MM.1S (cell line): ENCODE results near the gene MBP.
"Not testable (repeated sequence)": the region's sequence is repeated elsewhere in the genome, so short reads cannot be mapped to it uniquely, and the experiment has no call there.

Experiments
- DNase-seq: peaks from one replicate; pipeline ENCODE4 v3.0.0-alpha.2; 2015
- H2AFZ ChIP-seq: fragments of 300-600 bp; sonication (generic); 2 replicates; pipeline ENCODE4 v1.6.0; 2016; ENCODE audit warnings: antibody characterized with exemption, low read length
- H3F3A ChIP-seq: fragments of 300-600 bp; sonication (generic); 2 replicates; pipeline ENCODE4 v1.6.1; 2016; ENCODE audit warnings: mild to moderate bottlenecking, antibody characterized with exemption, low read length, moderate library complexity, mixed read lengths; ENCODE audit not compliant: insufficient read depth
- H3K27ac ChIP-seq: fragments of 300-600 bp; sonication (generic); 2 replicates; pipeline ENCODE4 v1.5.1; 2016; ENCODE audit warnings: mild to moderate bottlenecking, low read length
- H3K27me3 ChIP-seq: fragments of 300-600 bp; sonication (generic); replicated peaks from 2 replicates; pipeline ENCODE4 v1.6.0; 2016; ENCODE audit warnings: low read length; ENCODE audit not compliant: insufficient read depth
- H3K36me3 ChIP-seq: fragments of 300-600 bp; sonication (generic); replicated peaks from 2 replicates; pipeline ENCODE4 v1.6.1; 2016; ENCODE audit warnings: mild to moderate bottlenecking, low read length, mixed read lengths; ENCODE audit not compliant: insufficient read depth
- H3K4me1 ChIP-seq: fragments of 300-600 bp; sonication (generic); 2 replicates; pipeline ENCODE4 v1.6.1; 2016; ENCODE audit warnings: low read length, mixed read lengths
- H3K4me2 ChIP-seq: fragments of 300-600 bp; sonication (generic); 2 replicates; pipeline ENCODE4 v1.6.0; 2016; ENCODE audit warnings: low read depth, low read length
- H3K4me3 ChIP-seq: fragments of 300-600 bp; sonication (generic); 2 replicates; pipeline ENCODE4 v1.5.1; 2016; ENCODE audit warnings: low read length, mixed read lengths
- H3K79me2 ChIP-seq: fragments of 300-600 bp; sonication (generic); 2 replicates; pipeline ENCODE4 v1.6.1; 2016; ENCODE audit warnings: mixed run types, low read length, mixed read lengths
- H3K9ac ChIP-seq: fragments of 300-600 bp; sonication (generic); 2 replicates; pipeline ENCODE4 v1.6.1; 2016; ENCODE audit warnings: low read length, mixed read lengths
- H3K9me2 ChIP-seq: fragments of 300-600 bp; sonication (generic); replicated peaks from 2 replicates; pipeline ENCODE4 v1.6.1; 2016; ENCODE audit warnings: mild to moderate bottlenecking, low read length, mixed read lengths; ENCODE audit not compliant: insufficient read depth
- H3K9me3 ChIP-seq: fragments of 300-600 bp; sonication (generic); replicated peaks from 2 replicates; pipeline ENCODE4 v1.6.1; 2016; ENCODE audit warnings: mild to moderate bottlenecking, low read length, mixed read lengths; ENCODE audit not compliant: insufficient read depth
- H4K20me1 ChIP-seq: fragments of 300-600 bp; sonication (generic); 2 replicates; pipeline ENCODE4 v1.6.1; 2016; ENCODE audit warnings: mild to moderate bottlenecking, low read length, moderate library complexity, mixed read lengths; ENCODE audit not compliant: insufficient read depth
- EZH2 ChIP-seq: fragments of 300-600 bp; sonication (generic); optimal IDR thresholded peaks from 2 replicates; pipeline ENCODE3; 2017; ENCODE audit warnings: low read depth, mild to moderate bottlenecking, antibody characterized with exemption, low read length, mixed read lengths
- EZH2phosphoT487 ChIP-seq: fragments of 300-600 bp; sonication (generic); IDR thresholded peaks from 2 replicates; pipeline ENCODE4 v1.6.1; 2018; ENCODE audit warnings: antibody characterized with exemption, low read length
- TF ChIP-seq, protein P1 (sequence below): fragments of 300-600 bp; sonication (generic); IDR thresholded peaks from 2 replicates; pipeline ENCODE4 v1.5.1; 2016; ENCODE audit warnings: antibody characterized with exemption, low read length, mixed read lengths

MBP gene

DNA sequence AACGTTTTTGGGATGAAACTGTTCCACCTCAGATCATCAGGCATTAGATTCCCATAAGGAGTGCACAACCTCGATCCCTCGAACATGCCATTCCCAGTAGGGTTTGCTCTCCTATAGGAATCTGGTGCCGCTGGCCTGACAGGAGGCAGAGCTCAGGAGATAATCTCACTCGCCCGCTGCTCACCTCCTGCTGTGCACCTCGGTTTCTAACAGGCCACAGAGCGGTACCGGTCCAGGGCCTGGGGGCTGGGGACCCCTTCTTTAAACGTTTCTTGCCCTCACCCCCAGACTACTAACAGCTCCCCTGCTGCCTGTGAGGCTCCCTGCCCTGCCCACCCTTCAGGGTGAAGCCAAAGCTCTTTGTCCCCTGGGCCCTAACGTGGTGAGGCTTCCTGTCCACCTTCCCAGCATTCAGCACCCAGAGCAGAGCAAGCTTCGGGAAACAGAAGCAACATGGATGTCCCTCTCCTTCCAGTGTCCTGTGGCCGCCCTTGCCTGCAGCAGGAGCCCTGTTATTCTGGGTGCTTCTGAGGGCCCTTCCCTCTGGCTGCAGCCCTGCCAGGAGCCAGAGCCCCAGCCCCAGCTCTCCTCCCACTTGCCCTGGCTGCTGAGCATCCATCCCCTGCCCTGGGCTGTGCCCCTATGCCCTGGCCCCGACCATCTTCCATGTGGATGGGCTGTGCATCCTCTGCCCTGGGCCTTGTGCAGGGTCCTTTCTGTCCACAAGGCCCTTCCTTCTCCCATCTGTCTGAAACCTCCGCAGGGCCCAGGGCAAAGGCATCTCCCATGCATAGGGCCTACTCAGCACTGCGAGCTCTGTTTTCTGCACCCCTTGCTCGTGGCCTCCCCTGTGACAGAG, 140.1 kb downstream of the MBP start:
- TF ChIP-seq EZH2 (no peak), EZH2phosphoT487 (no peak)
- TF ChIP-seq, protein P1, sequence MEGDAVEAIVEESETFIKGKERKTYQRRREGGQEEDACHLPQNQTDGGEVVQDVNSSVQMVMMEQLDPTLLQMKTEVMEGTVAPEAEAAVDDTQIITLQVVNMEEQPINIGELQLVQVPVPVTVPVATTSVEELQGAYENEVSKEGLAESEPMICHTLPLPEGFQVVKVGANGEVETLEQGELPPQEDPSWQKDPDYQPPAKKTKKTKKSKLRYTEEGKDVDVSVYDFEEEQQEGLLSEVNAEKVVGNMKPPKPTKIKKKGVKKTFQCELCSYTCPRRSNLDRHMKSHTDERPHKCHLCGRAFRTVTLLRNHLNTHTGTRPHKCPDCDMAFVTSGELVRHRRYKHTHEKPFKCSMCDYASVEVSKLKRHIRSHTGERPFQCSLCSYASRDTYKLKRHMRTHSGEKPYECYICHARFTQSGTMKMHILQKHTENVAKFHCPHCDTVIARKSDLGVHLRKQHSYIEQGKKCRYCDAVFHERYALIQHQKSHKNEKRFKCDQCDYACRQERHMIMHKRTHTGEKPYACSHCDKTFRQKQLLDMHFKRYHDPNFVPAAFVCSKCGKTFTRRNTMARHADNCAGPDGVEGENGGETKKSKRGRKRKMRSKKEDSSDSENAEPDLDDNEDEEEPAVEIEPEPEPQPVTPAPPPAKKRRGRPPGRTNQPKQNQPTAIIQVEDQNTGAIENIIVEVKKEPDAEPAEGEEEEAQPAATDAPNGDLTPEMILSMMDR = no peak
- H3K4me2 ChIP-seq = no peak overlapping the region
- no peaks in the 10 kb centered on the region for H3K4me1 ChIP-seq
- no peaks in the 10 kb centered on the region for H3K79me2 ChIP-seq
- H3K27ac ChIP-seq = no peak overlapping the region
- no peaks in the 10 kb centered on the region for H3K36me3 ChIP-seq
- no peak overlapping the region for H3K4me3 ChIP-seq
- no peaks in the 10 kb centered on the region for H3K9me3 ChIP-seq
- no peak for DNase-seq
- no peaks in the 10 kb centered on the region for H3F3A ChIP-seq
- H3K9me2 ChIP-seq = no peaks in the 10 kb centered on the region
- no peak overlapping the region for H2AFZ ChIP-seq
- no peak overlapping the region for H3K9ac ChIP-seq
- no peaks in the 10 kb centered on the region for H3K27me3 ChIP-seq
- no peaks in the 10 kb centered on the region for H4K20me1 ChIP-seq

DNA sequence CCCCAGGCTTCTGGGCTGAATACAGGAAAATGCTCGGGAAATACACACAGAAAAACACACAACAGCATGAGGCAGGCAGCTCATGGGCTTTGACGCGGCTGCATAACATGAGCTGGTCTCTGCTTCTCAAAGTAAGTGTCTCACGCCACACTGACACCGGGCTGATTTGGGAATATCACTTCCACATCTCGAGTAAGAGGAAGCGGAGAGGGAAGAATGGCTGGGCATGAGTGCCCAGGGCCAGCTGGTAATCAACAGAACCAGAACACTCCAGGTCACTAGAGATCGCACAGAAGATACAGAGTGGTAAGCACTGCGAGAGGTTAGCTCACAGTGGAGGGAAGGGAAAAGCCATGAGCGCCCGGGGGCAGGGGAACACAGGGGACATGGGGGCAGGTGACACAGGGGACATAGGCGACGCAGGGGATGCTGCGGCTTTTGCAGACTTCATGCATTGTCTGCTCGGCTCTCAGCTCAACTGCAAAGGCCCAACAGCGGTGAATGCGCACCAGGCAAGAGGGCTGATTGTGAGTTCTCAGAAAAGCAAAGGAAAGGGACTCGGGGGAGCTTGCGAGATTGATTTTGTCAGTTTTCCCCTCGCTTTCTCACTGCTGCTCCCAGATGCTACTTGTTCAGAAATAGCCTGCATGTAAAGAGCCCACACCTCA, 141.4 kb downstream of the MBP start:
- TF ChIP-seq, protein P1 = no peak
- no peak for TF ChIP-seq EZH2phosphoT487
- Histone ChIP-seq H3K9ac (no peak overlapping the region), H4K20me1 (no peaks in the 10 kb centered on the region), H3K36me3 (no peaks in the 10 kb centered on the region), H3F3A (no peaks in the 10 kb centered on the region), H3K4me1 (no peaks in the 10 kb centered on the region), H3K9me3 (no peaks in the 10 kb centered on the region), H3K4me3 (no peak overlapping the region), H3K27me3 (no peaks in the 10 kb centered on the region), H3K79me2 (no peaks in the 10 kb centered on the region), H2AFZ (no peak overlapping the region), H3K9me2 (no peaks in the 10 kb centered on the region), H3K27ac (no peak overlapping the region), H3K4me2 (no peak overlapping the region)
- DNase-seq = no peak

DNA sequence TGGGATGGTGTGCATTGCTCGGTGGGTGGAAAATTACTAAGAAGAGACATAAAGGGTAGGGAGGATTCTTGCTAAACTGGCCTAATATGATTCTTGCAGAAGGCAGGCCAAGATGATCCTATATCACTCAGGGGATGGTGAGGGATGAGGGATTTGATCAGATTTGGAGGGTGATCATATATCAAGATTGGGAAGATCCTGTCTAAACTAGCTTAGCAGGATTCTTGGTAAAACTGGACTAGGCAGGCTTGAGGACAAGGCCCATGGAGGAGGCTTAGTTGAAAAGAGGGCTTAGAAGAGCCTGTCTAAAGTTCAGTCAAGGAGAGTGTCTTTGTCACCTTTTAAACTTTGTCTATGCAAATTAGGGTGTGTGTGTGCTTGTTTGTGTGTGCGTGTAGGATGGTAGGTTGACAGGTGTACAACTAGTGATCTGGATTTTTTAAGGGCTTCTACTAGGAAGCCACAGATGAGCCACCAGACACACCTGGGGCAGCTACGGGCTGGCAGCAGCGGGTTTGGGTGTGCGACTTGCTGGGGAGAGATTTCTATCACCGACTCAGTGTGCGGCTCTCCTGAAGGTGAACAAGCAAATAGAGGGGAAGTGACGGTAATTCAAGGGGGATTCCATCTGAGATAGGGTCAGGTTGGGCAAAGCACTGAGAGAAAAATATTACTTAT, 142.1 kb downstream of the MBP start:
- H4K20me1 ChIP-seq, H3K9me2 ChIP-seq, H2AFZ ChIP-seq, H3F3A ChIP-seq, H3K4me1 ChIP-seq, H3K4me3 ChIP-seq, DNase-seq, H3K27me3 ChIP-seq, H3K4me2 ChIP-seq, H3K36me3 ChIP-seq, H3K79me2 ChIP-seq, H3K27ac ChIP-seq, H3K9me3 ChIP-seq, H3K9ac ChIP-seq: not testable (repeated sequence)
